OCI-LY3 (cell line): ENCODE data around the gene ASTN2.

Source experiments
- H2AFZ ChIP-seq: fragments of 200-600, 300-600 bp; shearing (Covaris generic); 2 replicates; pipeline ENCODE4 v1.6.0; 2014; ENCODE audit warnings: antibody characterized with exemption, low read depth, low read length
- H3K27ac ChIP-seq: fragments of 200-600, 300-600 bp; sonication (generic); 2 replicates; pipeline ENCODE4 v1.5.1; 2014; ENCODE audit warnings: mild to moderate bottlenecking, low read length, moderate library complexity, mixed read lengths
- H3K27me3 ChIP-seq: fragments of 200-600, 300-600 bp; sonication (generic); 2 replicates; pipeline ENCODE4 v1.6.1; 2014; ENCODE audit warnings: low read depth, low read length, mixed read lengths
- H3K36me3 ChIP-seq: fragments of 200-600, 300-600 bp; sonication (generic); replicated peaks from 2 replicates; pipeline ENCODE3; 2014; ENCODE audit warnings: low read depth, low read length, mixed read lengths
- H3K4me1 ChIP-seq: fragments of 300-600, 200-600 bp; sonication (generic); 2 replicates; pipeline ENCODE4 v1.6.1; 2014; ENCODE audit warnings: low read length, mixed read lengths
- H3K4me2 ChIP-seq: fragments of 200-600, 300-600 bp; sonication (generic); 2 replicates; pipeline ENCODE4 v1.6.1; 2014; ENCODE audit warnings: low read length, mixed read lengths
- H3K4me3 ChIP-seq: fragments of 300-600, 200-600 bp; sonication (generic); 2 replicates; pipeline ENCODE4 v1.5.1; 2014; ENCODE audit warnings: antibody characterized with exemption, mild to moderate bottlenecking, low read length, moderate library complexity
- H3K79me2 ChIP-seq: fragments of 300-600, 200-600 bp; shearing (Covaris generic); 2 replicates; pipeline ENCODE4 v1.6.1; 2014; ENCODE audit warnings: mild to moderate bottlenecking, low read length, mixed read lengths
- H3K9ac ChIP-seq: fragments of 300-600, 200-600 bp; shearing (Covaris generic); 2 replicates; pipeline ENCODE4 v1.6.0; 2014; ENCODE audit warnings: mild to moderate bottlenecking, low read length, moderate library complexity
- H3K9me3 ChIP-seq: fragments of 200-600, 300-600 bp; shearing (Covaris generic); 2 replicates; pipeline ENCODE4 v1.6.1; 2014; ENCODE audit warnings: low read length, mixed read lengths; ENCODE audit not compliant: insufficient read depth
- H4K20me1 ChIP-seq: fragments of 200-600, 300-600 bp; sonication (generic); 2 replicates; pipeline ENCODE4 v1.6.1; 2016; ENCODE audit warnings: low read length, mixed read lengths; ENCODE audit not compliant: insufficient read depth
- CTCF ChIP-seq: fragments of 200-600, 300-600 bp; sonication (generic); IDR thresholded peaks from 2 replicates; pipeline ENCODE4 v1.5.1; 2014; ENCODE audit warnings: antibody characterized with exemption, low read length, low read depth
- EZH2phosphoT487 ChIP-seq: fragments of 200-600 bp; shearing (Covaris generic); IDR thresholded peaks from 2 replicates; pipeline ENCODE4 v1.6.1; 2018; ENCODE audit warnings: antibody characterized with exemption, mixed run types, low read depth

Gene ASTN2

GRCh38 chr9:117044241-117044640, 370.6 kb downstream of the ASTN2 start:
- H3K79me2 ChIP-seq: no peaks in the 10 kb centered on the region
- no peak overlapping the region for H3K4me3 ChIP-seq
- H3K9me3 ChIP-seq: no peaks in the 10 kb centered on the region
- H3K4me1 ChIP-seq: peaks cover 10% of the 10 kb centered on the region
- TF ChIP-seq CTCF: no peak
- no peak for TF ChIP-seq EZH2phosphoT487
- no peak overlapping the region for H3K27ac ChIP-seq
- 0 out of 2 replicates have a peak, but pooled peaks cover 5% of the 10 kb centered on the region for H3K27me3 ChIP-seq
- no peak overlapping the region for H2AFZ ChIP-seq
- no peak overlapping the region for H3K9ac ChIP-seq
- no peaks in the 10 kb centered on the region for H4K20me1 ChIP-seq
- H3K36me3 ChIP-seq: no peaks in the 10 kb centered on the region
- H3K4me2 ChIP-seq: no peak overlapping the region

- Histone ChIP-seq H3K79me2 (no peaks in the 10 kb centered on the region), H3K27ac (no peak overlapping the region), H2AFZ (no peak overlapping the region), H3K4me3 (no peak overlapping the region), H3K9ac (no peak overlapping the region), H3K4me2 (no peak overlapping the region), H3K27me3 (0 out of 2 replicates have a peak, but pooled peaks cover 5% of the 10 kb centered on the region), H3K9me3 (no peaks in the 10 kb centered on the region), H3K36me3 (no peaks in the 10 kb centered on the region), H4K20me1 (no peaks in the 10 kb centered on the region), H3K4me1 (peaks cover 10% of the 10 kb centered on the region)
- TF ChIP-seq CTCF: no peak
- no peak for TF ChIP-seq EZH2phosphoT487
Measured at GRCh38 chr9:117043159-117043558, 371.7 kb downstream of the ASTN2 start.

GRCh38 chr9:117035546-117035945, 379.3 kb downstream of the ASTN2 start:
- H3K79me2 ChIP-seq: no peaks in the 10 kb centered on the region
- no peak overlapping the region for H3K9ac ChIP-seq
- H3K9me3 ChIP-seq: no peaks in the 10 kb centered on the region
- no peak overlapping the region for H3K4me2 ChIP-seq
- H3K4me1 ChIP-seq: peaks cover 5% of the 10 kb centered on the region
- no peaks in the 10 kb centered on the region for H3K36me3 ChIP-seq
- H3K27ac ChIP-seq: no peak overlapping the region
- H3K27me3 ChIP-seq: peaks cover 15% of the 10 kb centered on the region; the same call in 1 of the 2 replicates
- H2AFZ ChIP-seq: no peak overlapping the region
- no peak overlapping the region for H3K4me3 ChIP-seq
- no peaks in the 10 kb centered on the region for H4K20me1 ChIP-seq
- TF ChIP-seq EZH2phosphoT487: no peak
- TF ChIP-seq CTCF: no peak

- Histone ChIP-seq H3K9ac (no peak overlapping the region), H2AFZ (no peak overlapping the region), H3K27ac (no peak overlapping the region), H3K4me3 (no peak overlapping the region), H3K4me2 (no peak overlapping the region), H3K9me3 (no peaks in the 10 kb centered on the region), H3K4me1 (peaks cover 7% of the 10 kb centered on the region), H4K20me1 (no peaks in the 10 kb centered on the region), H3K79me2 (no peaks in the 10 kb centered on the region), H3K27me3 (peaks cover 15% of the 10 kb centered on the region; the same call in 1 of the 2 replicates), H3K36me3 (no peaks in the 10 kb centered on the region)
- TF ChIP-seq EZH2phosphoT487 (no peak), CTCF (no peak)
Measured at GRCh38 chr9:117034866-117035265, 380.0 kb downstream of the ASTN2 start.
